GM21529 (cell line): ENCODE measurements around the gene DENND1A.

Source experiments
- ATAC-seq: cut with Tn5 transposase; IDR thresholded peaks from one replicate; pipeline ENCODE4 v1.9.1; 2021; ENCODE audit not compliant: unreplicated experiment

The DENND1A gene

GRCh38 chr9:123421801-123422455, 508.0 kb downstream of the DENND1A start:
- ATAC-seq, result no peak

GRCh38 chr9:123421186-123421585, 508.7 kb downstream of the DENND1A start:
- ATAC-seq, result no peak

GRCh38 chr9:123420592-123421111, 509.3 kb downstream of the DENND1A start:
- ATAC-seq, result no peak

- no peak for ATAC-seq
Measured at GRCh38 chr9:123419721-123420591, 510.0 kb downstream of the DENND1A start.

GRCh38 chr9:123419091-123419490, 510.8 kb downstream of the DENND1A start:
- no peak for ATAC-seq

GRCh38 chr9:123418506-123418905, 511.4 kb downstream of the DENND1A start:
- no peak for ATAC-seq

GRCh38 chr9:123418052-123418430, 511.9 kb downstream of the DENND1A start:
- no peak for ATAC-seq

- no peak for ATAC-seq
Measured at GRCh38 chr9:123417289-123418051, 512.5 kb downstream of the DENND1A start.

- no peak for ATAC-seq
Measured at GRCh38 chr9:123416176-123416575, 513.8 kb downstream of the DENND1A start.

GRCh38 chr9:123414936-123415930, 514.7 kb downstream of the DENND1A start:
- ATAC-seq, result no peak

- no peak for ATAC-seq
Measured at GRCh38 chr9:123414204-123414603, 515.7 kb downstream of the DENND1A start.

- no peak for ATAC-seq
Measured at GRCh38 chr9:123412171-123412820, 517.6 kb downstream of the DENND1A start.

- no peak for ATAC-seq
Measured at GRCh38 chr9:123411636-123412035, 518.3 kb downstream of the DENND1A start.

- ATAC-seq, result no peak
Measured at GRCh38 chr9:123411191-123411590, 518.7 kb downstream of the DENND1A start.

GRCh38 chr9:123410281-123410910, 519.5 kb downstream of the DENND1A start:
- no peak for ATAC-seq

GRCh38 chr9:123408313-123409262, 521.3 kb downstream of the DENND1A start:
- no peak for ATAC-seq

- ATAC-seq, result no peak
Measured at GRCh38 chr9:123407217-123407851, 522.6 kb downstream of the DENND1A start.
